HepG2 (cell line): ENCODE measurements around the gene TIGD6. TPM values are rescaled to one million over a fixed set of nuclear protein-coding genes. Genes with fewer than 3 reads are reported as not detected.

Experiments
- ATAC-seq: fragments of 200-7000 bp; cut with Tn5 transposase; 3 replicates; pipeline ENCODE4 v1.9.1; 2020; ENCODE audit warnings: mild to moderate bottlenecking, moderate library complexity
- BruUV-seq: library from RNA; stranded (reverse); fragments of 400-500 nt; replicated peaks from 2 replicates; lab custom pipeline; 2021; lab: Mats Ljungman, UMichigan
- CTCF ChIA-PET: fragments of 300-600 bp; formaldehyde crosslinking; extraction: SDS; loops from one replicate; lab custom pipeline; 2021; ENCODE audit warnings: low total read pairs, inconsistent platforms, low intra/inter-chr PET ratio; lab: Yijun Ruan, JAX
- POLR2A ChIA-PET: fragments of 350-600 bp; sonication (Branson Sonifier 250); formaldehyde crosslinking; loops from one replicate; lab custom pipeline; 2020; ENCODE audit warnings: antibody characterized with exemption, inconsistent platforms; lab: Yijun Ruan, JAX
- DNase-seq: peaks from one replicate; pipeline ENCODE4 v3.0.0-alpha.2; 2015; ENCODE audit warnings: low spot score
- FAIRE-seq: peaks from 3 replicates; lab custom pipeline; 2011; peaks lifted over from hg19 to GRCh38; lab: Jason Lieb, UNC
- H2AFZ ChIP-seq: one replicate; pipeline ENCODE4 v1.6.1; 2011; ENCODE audit warnings: low read length, inconsistent platforms
- H3K27ac ChIP-seq: fragments of 300-600 bp; 3 replicates; pipeline ENCODE4 v1.8.0; 2011; ENCODE audit warnings: mixed run types, mild to moderate bottlenecking, mixed read lengths, low read length, inconsistent platforms; ENCODE audit not compliant: insufficient read depth; ENCODE audit errors: extremely low read length
- H3K27me3 ChIP-seq, 2 experiments: fragments of 200-600 bp in 1 of 2; 2 replicates in 1 of 2; 3 replicates in 1 of 2; pipeline versions ENCODE4 v1.6.0 to v1.8.0; 2011; ENCODE audit warnings: low read length in 2 of 2, mild to moderate bottlenecking in 2 of 2, moderate library complexity in 2 of 2, inconsistent platforms in 1 of 2; ENCODE audit not compliant: insufficient read depth in 2 of 2, control insufficient read depth in 1 of 2
- H3K36me3 ChIP-seq, 2 experiments: fragments of 200-600 bp in 1 of 2; replicated peaks in 1 of 2; 2 replicates in 1 of 2; 3 replicates in 1 of 2; pipeline versions ENCODE4 v1.5.1 to v1.8.0; 2011; ENCODE audit warnings: low read length in 2 of 2, inconsistent platforms in 1 of 2; ENCODE audit not compliant: insufficient read depth in 2 of 2, control insufficient read depth in 1 of 2
- H3K4me1 ChIP-seq: 2 replicates; pipeline ENCODE4 v1.5.1; 2012; ENCODE audit warnings: low read length, inconsistent platforms; ENCODE audit not compliant: insufficient read depth
- H3K4me2 ChIP-seq: 2 replicates; pipeline ENCODE4 v1.6.0; 2011; ENCODE audit warnings: low read depth, low read length, inconsistent platforms
- H3K4me3 ChIP-seq, 3 experiments: fragments of 200-600 bp in 1 of 3; sonication (generic), shearing (Covaris generic) in 1 of 3; replicated peaks in 1 of 3; 2 replicates each; pipeline ENCODE4 v1.5.1; 2011 to 2016; ENCODE audit warnings: low read length in 3 of 3, inconsistent platforms in 2 of 3, low read depth in 2 of 3, mild to moderate bottlenecking in 2 of 3, control low read depth in 1 of 3, mixed read lengths in 1 of 3; ENCODE audit not compliant: insufficient read depth in 1 of 3
- H3K79me2 ChIP-seq: one replicate; pipeline ENCODE4 v1.6.1; 2011; ENCODE audit warnings: low read length, inconsistent platforms; ENCODE audit not compliant: insufficient read depth
- H3K9ac ChIP-seq: 2 replicates; pipeline ENCODE4 v1.6.0; 2011; ENCODE audit warnings: mild to moderate bottlenecking, low read depth, low read length, inconsistent platforms; ENCODE audit not compliant: insufficient read depth
- H3K9me3 ChIP-seq: 2 replicates; pipeline ENCODE4 v1.5.1; 2012; ENCODE audit warnings: mild to moderate bottlenecking, low read length
- H4K20me1 ChIP-seq: 2 replicates; pipeline ENCODE4 v1.6.0; 2011; ENCODE audit warnings: inconsistent platforms, mild to moderate bottlenecking, low read length, moderate library complexity; ENCODE audit not compliant: insufficient read depth
- ESRRA ChIP-seq: sonication (generic); formaldehyde crosslinking; IDR thresholded peaks from 2 replicates; pipeline ENCODE4 v1.5.1; 2020; ENCODE audit warnings: mild to moderate bottlenecking, low read depth, missing genetic modification reagents
- HES4 ChIP-seq: sonication (generic); formaldehyde crosslinking; IDR thresholded peaks from 2 replicates; pipeline ENCODE4 v1.9.0; 2021; ENCODE audit warnings: mild to moderate bottlenecking, missing genetic modification reagents, borderline replicate concordance
- MAZ ChIP-seq, 2 experiments: sonication (generic) in 1 of 2; formaldehyde crosslinking in 1 of 2; IDR thresholded peaks; 2 replicates each; pipeline versions ENCODE4 v1.5.0 to v1.6.1; 2012 to 2020; ENCODE audit warnings: low read depth in 2 of 2, mild to moderate bottlenecking in 2 of 2, borderline replicate concordance in 1 of 2, improper control_type of control experiment in 1 of 2, low read length in 1 of 2, missing genetic modification reagents in 1 of 2, moderate library complexity in 1 of 2
- NFYC ChIP-seq: IDR thresholded peaks from 2 replicates; pipeline ENCODE4 v1.6.1; 2016; ENCODE audit warnings: missing genetic modification reagents, missing compliant biosample characterization
- POLR2AphosphoS2 ChIP-seq: IDR thresholded peaks from 2 replicates; pipeline ENCODE4 v1.6.1; 2011; ENCODE audit warnings: low read depth, low read length, improper control_type of control experiment
- SIX4 ChIP-seq: sonication (generic); formaldehyde crosslinking; IDR thresholded peaks from 2 replicates; pipeline ENCODE4 v1.4.0; 2020; ENCODE audit warnings: missing genetic modification reagents
- ZIK1 ChIP-seq: sonication (generic); formaldehyde crosslinking; IDR thresholded peaks from 2 replicates; pipeline ENCODE4 v1.5.0; 2020; ENCODE audit warnings: mild to moderate bottlenecking, low read depth, missing genetic modification reagents, borderline replicate concordance
- ZNF10 ChIP-seq: sonication (generic); formaldehyde crosslinking; IDR thresholded peaks from 2 replicates; pipeline ENCODE4 v1.4.0; 2020; ENCODE audit warnings: mild to moderate bottlenecking, low read depth, missing genetic modification reagents, borderline replicate concordance
- ZNF143 ChIP-seq: sonication (generic); formaldehyde crosslinking; IDR thresholded peaks from 2 replicates; pipeline ENCODE4 v1.4.0; 2020; ENCODE audit warnings: missing genetic modification reagents
- ZNF83 ChIP-seq: sonication (generic); formaldehyde crosslinking; IDR thresholded peaks from 2 replicates; pipeline ENCODE4 v1.4.0; 2020; ENCODE audit warnings: missing genetic modification reagents, mild to moderate bottlenecking, borderline replicate concordance
- WGBS: methylation state at CpG from one replicate; pipeline ENCODE4 v1.1.6; 2017; ENCODE audit warnings: low lambda C conversion rate; 5-methylcytosine and 5-hydroxymethylcytosine counted together
- in situ Hi-C: cut with HindIII; loops from 2 replicates; pipeline ENCODE4 v1.10.0; 2017; ENCODE audit warnings: low pct_unique_long_range_greater_than_20kb; ENCODE audit not compliant: extremely low pct_ligation_motif_present
- intact Hi-C: fragments of 100-400 bp; cut with micrococcal nuclease; formaldehyde crosslinking; loops from one replicate; pipeline ENCODE4 v1.10.0; 2022; ENCODE audit not compliant: unreplicated experiment
- polyA plus RNA-seq, 8 experiments: library from polyadenylated mRNA; depleted of rRNA in 3 of 8; stranded (reverse) in 7 of 8; unstranded in 1 of 8; fragments of >200 nt; fragmentation: Illumina TruSeq in 4 of 8; extraction: Trizol in 4 of 8; gene quantifications; 2 replicates each; pipeline versions ENCODE4 v1.2.1 to v1.2.3, GENCODE V29; 2011 to 2016; ENCODE audit warnings: low read depth in 4 of 8, missing spikeins in 1 of 8, mixed read lengths in 1 of 8; ENCODE audit not compliant: insufficient read depth in 1 of 8
- total RNA-seq, 5 experiments: library from RNA; depleted of rRNA; stranded (reverse); fragments of >200 nt; fragmentation: Illumina TruSeq; extraction: Trizol; gene quantifications; 2 replicates each; pipeline ENCODE4 v1.2.3, GENCODE V29; 2016; ENCODE audit warnings: low read depth in 1 of 5
- TF ChIP-seq, protein P1 (sequence below): IDR thresholded peaks from 2 replicates; pipeline ENCODE4 v1.6.1; 2012; ENCODE audit warnings: low read depth, low read length, improper control_type of control experiment
- TF ChIP-seq, protein P2 (sequence below): sonication (generic); formaldehyde crosslinking; IDR thresholded peaks from 2 replicates; pipeline ENCODE4 v1.5.0; 2020; ENCODE audit warnings: missing genetic modification reagents, mild to moderate bottlenecking, borderline replicate concordance
- TF ChIP-seq, protein P3 (sequence below): sonication (generic); formaldehyde crosslinking; IDR thresholded peaks from 2 replicates; pipeline ENCODE4 v1.4.0; 2020; ENCODE audit warnings: mild to moderate bottlenecking, missing genetic modification reagents
- TF ChIP-seq, protein P4 (sequence below): sonication (generic); formaldehyde crosslinking; IDR thresholded peaks from 2 replicates; pipeline ENCODE4 v1.4.0; 2020; ENCODE audit warnings: missing genetic modification reagents

TIGD6 gene
- total and polyA plus RNA-seq, 2 of the 13 experiments (the other 11 are each of a cell fraction or from before 2014, with no cell fraction given): 2.1 to 2.9 TPM

DNA sequence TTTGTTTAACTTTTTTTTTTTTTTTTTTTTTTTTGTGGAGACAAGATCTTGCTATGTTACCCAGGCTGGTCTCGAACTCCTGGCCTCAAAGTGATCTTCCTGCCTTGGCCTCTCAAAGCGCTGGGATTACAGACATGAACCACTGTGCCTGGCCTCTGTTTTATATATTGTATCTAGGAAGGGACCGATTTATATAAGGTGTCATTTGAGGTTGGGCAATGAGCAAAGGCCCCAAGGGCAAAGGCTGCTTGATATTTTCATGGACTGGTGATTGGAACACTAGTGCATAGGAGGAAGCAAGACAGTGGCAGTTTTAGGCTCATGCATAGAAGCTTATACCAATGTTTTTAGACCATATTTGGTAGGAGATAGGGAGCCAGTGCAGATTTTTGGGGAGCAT, 36.7 kb downstream of the TIGD6 start (continued):
- TF ChIP-seq, protein P1, sequence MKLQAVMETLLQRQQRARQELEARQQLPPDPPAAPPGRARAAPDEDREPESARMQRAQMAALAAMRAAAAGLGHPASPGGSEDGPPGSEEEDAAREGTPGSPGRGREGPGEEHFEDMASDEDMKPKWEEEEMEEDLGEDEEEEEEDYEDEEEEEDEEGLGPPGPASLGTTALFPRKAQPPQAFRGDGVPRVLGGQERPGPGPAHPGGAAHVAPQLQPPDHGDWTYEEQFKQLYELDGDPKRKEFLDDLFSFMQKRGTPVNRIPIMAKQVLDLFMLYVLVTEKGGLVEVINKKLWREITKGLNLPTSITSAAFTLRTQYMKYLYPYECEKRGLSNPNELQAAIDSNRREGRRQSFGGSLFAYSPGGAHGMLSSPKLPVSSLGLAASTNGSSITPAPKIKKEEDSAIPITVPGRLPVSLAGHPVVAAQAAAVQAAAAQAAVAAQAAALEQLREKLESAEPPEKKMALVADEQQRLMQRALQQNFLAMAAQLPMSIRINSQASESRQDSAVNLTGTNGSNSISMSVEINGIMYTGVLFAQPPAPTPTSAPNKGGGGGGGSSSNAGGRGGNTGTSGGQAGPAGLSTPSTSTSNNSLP: no peak
- TF ChIP-seq, protein P2, sequence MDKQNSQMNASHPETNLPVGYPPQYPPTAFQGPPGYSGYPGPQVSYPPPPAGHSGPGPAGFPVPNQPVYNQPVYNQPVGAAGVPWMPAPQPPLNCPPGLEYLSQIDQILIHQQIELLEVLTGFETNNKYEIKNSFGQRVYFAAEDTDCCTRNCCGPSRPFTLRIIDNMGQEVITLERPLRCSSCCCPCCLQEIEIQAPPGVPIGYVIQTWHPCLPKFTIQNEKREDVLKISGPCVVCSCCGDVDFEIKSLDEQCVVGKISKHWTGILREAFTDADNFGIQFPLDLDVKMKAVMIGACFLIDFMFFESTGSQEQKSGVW (CRISPR knock-in tag): no peak
- TF ChIP-seq ZNF83 (CRISPR knock-in tag): no peak

DNA sequence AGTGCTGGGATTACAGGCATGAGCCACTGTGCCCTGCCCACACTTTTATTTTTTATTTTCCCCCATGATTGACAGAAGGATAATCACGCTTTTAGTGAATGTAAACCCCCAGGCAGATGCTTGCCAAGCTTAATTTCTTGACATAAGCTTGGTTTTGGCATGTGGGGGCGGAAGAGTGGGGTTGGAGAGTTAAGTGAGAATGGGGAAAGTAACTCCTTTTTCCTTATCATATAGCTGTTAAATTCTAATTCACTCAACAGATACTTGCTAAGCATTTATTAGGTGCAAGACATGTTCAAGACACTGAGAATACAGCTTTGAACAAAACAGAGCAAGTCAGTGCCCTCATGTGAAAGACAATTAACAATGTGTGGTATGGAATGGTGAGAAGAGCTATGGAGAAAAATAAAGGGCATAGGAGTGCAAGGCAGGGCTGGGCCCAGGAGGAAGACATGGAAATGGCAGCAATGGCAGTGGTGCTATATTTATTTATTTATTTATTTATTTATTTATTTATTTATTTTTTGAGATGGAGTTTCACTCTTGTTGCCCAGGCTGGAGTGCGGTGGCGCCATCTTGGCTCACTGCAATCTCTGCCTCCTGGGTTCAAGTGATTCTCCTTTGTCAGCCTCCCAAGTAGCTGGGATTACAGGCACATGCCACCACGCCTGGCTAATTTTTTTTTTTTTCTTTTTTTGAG, 37.7 kb downstream of the TIGD6 start:
- no peak overlapping the region for H2AFZ ChIP-seq
- ChIA-PET POLR2A (interaction anchor here (0.7 to 1.4 kb wide), 2 partner anchors 17 to 38 kb away, joined by 3 to 5 read pairs; partner anchors contain the start of genes HMGXB3 and TIGD6), CTCF (interaction anchor here (1.8 to 2.5 kb wide), 2 partner anchors 30 to 125 kb away, joined by 6 to 10 read pairs; no protein-coding TSS in a partner anchor)
- no peaks in the 10 kb centered on the region for H3K36me3 ChIP-seq
- H4K20me1 ChIP-seq: no peaks in the 10 kb centered on the region
- H3K4me2 ChIP-seq: no peak overlapping the region
- H3K9me3 ChIP-seq: no peaks in the 10 kb centered on the region
- H3K27me3 ChIP-seq: no peaks in the 10 kb centered on the region
- in situ Hi-C loops (no loop called here), intact Hi-C loops (loop anchor here (1.0 kb wide), 1 partner anchor 125 kb away; no protein-coding TSS in a partner anchor)
- H3K4me1 ChIP-seq: peaks cover 54% of the 10 kb centered on the region
- FAIRE-seq: no peak
- DNase-seq: no peak
- H3K4me3 ChIP-seq: no peak overlapping the region
- H3K79me2 ChIP-seq: no peaks in the 10 kb centered on the region
- no peak for ATAC-seq
- no TSS peak for BruUV-seq
- H3K27ac ChIP-seq: no peak overlapping the region
- H3K9ac ChIP-seq: no peak overlapping the region
- 98% methylated on average over 5 of the region's 5 CpGs for WGBS
- TF ChIP-seq HES4 (no peak), SIX4 (no peak), ZIK1 (CRISPR knock-in tag) (no peak), NFYC (no peak), POLR2AphosphoS2 (no peak), ZNF10 (CRISPR knock-in tag) (no peak), ESRRA (no peak), ZNF143 (CRISPR knock-in tag) (no peak), MAZ (IDR thresholded peaks at IDR 0.05; ENCODE audit: borderline replicate concordance, low read depth, low read length) (no peak), MAZ (CRISPR knock-in tag; IDR thresholded peaks at IDR 0.05; ENCODE audit: low read depth) (no peak)
- TF ChIP-seq, protein P3, sequence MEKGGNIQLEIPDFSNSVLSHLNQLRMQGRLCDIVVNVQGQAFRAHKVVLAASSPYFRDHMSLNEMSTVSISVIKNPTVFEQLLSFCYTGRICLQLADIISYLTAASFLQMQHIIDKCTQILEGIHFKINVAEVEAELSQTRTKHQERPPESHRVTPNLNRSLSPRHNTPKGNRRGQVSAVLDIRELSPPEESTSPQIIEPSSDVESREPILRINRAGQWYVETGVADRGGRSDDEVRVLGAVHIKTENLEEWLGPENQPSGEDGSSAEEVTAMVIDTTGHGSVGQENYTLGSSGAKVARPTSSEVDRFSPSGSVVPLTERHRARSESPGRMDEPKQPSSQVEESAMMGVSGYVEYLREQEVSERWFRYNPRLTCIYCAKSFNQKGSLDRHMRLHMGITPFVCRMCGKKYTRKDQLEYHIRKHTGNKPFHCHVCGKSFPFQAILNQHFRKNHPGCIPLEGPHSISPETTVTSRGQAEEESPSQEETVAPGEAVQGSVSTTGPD: no peak
- TF ChIP-seq, protein P4, sequence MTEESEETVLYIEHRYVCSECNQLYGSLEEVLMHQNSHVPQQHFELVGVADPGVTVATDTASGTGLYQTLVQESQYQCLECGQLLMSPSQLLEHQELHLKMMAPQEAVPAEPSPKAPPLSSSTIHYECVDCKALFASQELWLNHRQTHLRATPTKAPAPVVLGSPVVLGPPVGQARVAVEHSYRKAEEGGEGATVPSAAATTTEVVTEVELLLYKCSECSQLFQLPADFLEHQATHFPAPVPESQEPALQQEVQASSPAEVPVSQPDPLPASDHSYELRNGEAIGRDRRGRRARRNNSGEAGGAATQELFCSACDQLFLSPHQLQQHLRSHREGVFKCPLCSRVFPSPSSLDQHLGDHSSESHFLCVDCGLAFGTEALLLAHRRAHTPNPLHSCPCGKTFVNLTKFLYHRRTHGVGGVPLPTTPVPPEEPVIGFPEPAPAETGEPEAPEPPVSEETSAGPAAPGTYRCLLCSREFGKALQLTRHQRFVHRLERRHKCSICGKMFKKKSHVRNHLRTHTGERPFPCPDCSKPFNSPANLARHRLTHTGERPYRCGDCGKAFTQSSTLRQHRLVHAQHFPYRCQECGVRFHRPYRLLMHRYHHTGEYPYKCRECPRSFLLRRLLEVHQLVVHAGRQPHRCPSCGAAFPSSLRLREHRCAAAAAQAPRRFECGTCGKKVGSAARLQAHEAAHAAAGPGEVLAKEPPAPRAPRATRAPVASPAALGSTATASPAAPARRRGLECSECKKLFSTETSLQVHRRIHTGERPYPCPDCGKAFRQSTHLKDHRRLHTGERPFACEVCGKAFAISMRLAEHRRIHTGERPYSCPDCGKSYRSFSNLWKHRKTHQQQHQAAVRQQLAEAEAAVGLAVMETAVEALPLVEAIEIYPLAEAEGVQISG: no peak
